HG02885 (cell line): ENCODE results near the gene ADGRD1.

Source experiments
- ATAC-seq: cut with Tn5 transposase; IDR thresholded peaks from one replicate; pipeline ENCODE4 v1.9.1; 2021; ENCODE audit warnings: mild to moderate bottlenecking; ENCODE audit not compliant: unreplicated experiment, poor library complexity

ADGRD1 gene

GRCh38 chr12:131035245-131035681 lies 81.6 kb downstream of the ADGRD1 start:
- ATAC-seq = no peak

- no peak for ATAC-seq
Measured at GRCh38 chr12:131038159-131038558, 84.5 kb downstream of the ADGRD1 start.

GRCh38 chr12:131038961-131039950 lies 85.5 kb downstream of the ADGRD1 start:
- no peak for ATAC-seq

DNA sequence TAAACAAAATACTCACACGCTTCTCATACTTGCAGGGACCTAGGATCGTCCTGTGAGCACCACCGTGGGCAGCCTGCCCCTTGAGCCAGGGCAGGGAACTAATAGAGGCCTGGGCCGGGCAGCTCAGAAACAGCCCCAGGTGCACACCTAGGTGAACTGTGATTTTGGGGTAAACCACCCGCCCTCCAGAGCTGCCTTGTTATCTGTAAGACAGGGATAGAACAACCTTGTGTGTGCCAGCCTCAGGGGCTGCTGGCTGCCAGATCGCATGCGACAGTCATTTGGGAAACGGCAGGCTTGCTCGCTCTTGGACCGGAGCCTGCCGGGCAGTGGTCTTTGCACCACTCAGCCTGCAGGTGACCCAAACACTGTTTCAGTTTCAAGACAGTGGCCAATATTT lies 86.8 kb downstream of the ADGRD1 start:
- ATAC-seq = no peak

DNA sequence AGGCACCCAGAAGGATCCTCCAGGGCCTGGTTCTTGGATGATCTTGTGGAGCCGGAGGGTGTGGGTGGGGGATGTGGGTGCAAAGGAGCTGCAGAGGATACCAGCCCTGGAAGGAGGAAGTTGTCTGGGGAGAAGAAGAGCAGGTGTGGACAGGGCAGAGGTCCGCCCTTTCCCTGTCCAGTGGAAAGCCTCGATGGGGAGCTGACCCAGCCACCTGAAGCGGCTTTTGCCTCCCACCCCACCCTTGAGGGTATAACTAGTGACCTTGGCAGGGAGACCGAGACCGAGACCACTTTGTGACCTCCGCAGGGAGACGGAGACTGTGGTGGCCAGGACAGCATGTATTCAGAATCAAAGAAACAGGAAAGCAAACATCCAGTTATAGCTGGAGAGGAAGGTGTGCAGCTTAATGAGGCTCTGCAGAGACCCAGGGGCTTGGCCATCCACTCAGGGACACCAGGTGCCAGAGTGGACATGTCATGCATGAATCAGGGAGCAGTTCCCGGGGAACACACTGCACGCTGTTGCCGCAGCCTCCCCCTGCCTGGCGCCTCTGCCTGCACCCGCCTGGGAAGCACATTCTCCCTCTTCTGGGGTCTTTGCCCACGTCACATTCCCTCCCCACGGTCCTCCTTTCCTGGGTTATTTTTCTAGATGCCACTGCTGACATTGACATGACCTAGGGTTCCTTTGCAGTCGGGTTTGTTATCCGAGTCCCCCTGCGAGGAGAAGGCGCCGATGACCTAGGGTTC lies 87.7 kb downstream of the ADGRD1 start:
- ATAC-seq = no peak

DNA sequence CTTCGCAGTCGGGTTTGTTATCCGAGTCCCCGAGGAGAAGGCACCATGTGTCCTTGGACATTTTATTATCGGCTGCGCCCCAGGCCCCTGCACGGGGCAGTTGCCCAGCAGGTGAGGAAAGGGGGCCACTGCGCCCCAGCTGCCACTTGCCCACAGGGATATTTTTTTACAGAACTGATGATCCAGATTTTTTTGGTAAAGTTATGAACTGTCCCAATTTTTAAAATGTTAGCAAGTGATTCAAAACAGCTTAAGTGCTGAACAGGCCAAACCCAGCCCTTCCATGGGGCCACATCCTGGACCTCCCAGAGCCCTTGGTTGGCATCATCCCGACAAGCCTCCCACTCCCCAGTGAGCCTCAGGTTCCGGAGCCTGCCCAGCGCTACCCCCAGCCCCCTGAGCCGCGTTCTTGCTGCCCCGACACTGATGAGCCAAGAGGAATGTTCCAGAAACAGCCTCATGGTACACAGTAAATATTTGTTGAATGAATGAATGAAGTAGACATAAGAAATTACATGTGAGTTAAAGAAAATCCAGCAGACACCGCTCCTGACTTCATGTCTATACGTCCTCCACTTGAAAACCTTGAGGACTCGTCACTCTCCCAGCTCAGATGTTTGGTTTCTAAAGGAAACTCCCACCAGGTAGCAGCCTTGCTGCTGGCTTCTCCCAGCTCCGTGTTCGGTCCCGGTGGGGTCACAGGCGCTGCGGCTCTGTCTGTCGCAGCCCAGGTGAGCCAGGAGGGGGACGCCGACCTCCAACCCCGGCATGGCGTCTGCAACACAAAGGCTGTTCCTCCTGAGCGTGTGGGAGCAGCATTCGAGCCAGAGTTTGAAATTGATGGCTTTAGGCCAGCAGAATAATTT lies 88.5 kb downstream of the ADGRD1 start:
- no peak for ATAC-seq

DNA sequence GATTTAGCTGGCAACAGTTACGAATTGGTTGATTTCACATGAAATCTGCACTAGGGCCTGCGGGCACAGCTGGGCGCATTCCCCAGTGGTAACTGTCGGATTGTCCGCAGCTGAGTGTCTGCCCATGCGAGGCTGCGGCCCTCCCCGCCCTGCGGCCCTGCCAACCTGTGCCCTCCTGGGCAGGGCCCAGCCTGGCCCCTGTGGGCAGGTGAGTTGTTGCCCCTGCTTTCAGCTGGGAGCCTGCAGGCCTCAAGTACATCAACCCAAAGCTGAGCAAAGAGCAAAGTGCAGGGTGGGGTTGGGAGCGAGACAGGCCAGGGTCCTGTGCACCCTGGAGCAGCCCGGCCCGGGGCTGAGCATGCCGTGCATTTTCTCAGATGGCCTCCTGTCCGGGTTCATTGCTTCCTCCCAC lies 89.1 kb downstream of the ADGRD1 start:
- no peak for ATAC-seq

GRCh38 chr12:131043401-131043871 lies 89.7 kb downstream of the ADGRD1 start:
- no peak for ATAC-seq

DNA sequence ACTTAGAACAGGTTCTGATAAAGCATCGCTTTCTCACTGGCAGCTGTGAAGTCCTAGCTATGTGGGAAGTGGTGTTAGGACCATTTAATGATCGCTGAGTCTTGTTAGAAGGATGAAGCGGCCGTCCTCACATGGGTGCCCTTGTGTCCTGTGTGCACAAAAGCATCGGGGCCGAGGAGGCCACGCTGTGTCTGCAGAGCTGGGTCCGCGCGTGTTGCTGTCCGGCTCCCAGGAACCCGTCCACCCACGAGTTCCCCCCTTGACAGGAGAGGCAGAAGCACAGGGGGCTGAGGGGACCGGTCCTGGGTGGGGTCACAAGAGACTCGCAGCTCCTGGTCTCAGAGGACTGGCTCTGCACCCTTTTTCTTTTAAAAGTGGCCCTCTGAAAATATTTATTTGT lies 90.4 kb downstream of the ADGRD1 start:
- ATAC-seq = no peak

DNA sequence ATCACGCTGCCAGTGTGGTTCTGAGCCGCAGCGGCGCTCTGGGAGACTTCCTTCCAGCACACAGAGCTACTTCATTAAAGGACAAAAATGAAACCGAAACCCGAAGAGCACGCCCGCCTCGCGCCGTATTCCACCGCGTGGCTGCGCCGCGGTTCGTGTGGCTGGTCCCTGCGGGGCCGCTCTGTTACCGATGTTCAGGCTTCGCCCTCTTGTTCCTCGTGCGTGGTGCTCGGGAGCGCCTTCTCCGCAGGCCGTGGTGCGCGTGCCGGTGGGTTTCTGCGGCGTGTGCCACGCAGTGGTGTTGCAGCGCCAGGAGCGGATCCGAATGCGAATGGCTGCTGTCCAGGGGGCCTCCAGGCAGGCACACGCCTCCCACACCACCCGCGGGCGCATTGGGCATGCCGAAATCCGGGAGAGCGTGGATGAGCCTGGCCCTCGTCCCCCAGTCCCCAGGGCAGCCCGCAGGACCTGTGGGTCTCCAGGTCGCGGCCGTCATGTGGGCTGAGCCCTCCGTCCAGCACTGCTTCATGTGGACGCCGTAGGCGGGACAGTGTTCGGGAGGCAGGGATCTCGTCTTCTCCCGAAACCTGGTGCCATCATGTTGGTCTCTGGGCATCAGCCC lies 91.2 kb downstream of the ADGRD1 start:
- ATAC-seq = no peak

- no peak for ATAC-seq
Measured at GRCh38 chr12:131045705-131046460, 92.2 kb downstream of the ADGRD1 start.

- no peak for ATAC-seq
Measured at GRCh38 chr12:131046813-131047788, 93.4 kb downstream of the ADGRD1 start.

DNA sequence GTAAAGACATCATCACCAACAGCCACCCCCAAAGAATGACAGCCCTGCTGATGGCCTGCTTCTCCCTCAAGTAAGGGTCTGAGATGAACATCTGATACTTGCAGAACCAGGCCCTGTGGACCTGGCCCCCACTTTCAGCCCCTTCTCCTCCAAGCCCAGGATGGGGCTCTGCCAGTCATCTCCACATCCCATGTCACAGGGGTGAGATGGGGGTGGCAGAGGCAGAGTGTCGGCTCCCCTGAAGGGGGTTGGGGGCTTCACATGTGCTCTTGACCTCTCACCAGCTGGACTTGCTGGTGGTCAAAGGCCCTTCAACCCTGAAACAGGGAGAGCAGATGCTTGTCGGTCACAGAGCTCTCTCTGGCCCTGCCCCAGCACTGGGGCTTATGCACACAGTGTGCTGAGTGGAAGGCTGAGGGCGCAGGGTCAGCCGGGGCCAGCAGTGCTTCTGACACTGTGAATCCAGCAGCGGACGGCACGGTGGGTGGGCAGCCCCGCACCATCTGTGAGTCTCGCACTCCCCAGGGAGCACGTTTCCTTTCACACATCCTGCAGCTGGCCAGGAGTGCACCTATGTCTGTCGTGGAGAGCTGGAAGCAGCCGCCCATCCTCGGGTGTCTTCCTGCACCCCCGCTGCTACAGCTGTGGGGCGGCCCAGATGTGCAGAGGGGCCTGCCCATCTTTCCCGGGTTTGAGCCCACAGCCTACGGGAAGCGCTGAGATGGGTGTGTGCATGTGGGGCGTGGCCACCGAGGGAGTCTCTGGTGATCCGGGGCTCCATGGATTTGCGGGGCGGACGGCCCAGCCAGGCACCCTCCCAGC lies 94.3 kb downstream of the ADGRD1 start:
- no peak for ATAC-seq

DNA sequence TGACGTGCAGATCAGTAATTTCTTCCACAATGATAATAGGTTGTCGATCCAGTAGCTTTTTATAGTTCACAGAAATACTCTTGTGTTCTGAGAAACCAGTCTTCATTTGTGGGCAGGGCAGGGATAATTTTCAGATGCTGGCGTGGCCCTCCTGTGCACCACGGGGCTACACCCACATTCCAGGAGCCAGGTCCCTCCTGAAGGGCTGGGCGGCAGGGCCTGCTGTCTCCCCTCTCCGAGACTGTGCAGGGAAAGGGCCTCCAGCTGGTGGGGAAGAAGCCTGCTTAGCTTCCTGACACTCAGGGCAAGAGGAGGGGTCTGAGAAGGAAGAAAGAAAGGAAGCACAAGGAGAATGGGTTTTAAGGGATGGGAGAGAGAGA lies 94.9 kb downstream of the ADGRD1 start:
- ATAC-seq = no peak

DNA sequence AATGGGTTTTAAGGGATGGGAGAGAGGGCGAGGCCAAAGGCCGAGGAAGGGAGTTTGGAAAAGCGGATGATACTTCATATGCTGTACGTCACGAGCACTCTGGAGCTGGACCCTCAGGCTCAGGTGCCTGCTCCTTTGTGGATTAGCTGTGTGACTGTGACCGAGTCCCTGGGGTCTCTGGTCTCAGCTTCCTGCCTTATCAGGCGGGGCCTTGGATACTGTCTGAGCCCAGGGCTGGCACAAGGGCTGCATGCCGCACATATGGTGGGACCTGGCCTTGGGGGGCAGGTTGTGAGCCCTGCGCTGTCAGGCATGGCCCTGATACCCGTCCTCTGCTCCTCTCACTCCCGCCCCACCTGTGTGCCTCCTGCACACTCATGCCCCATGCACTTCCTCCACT lies 95.3 kb downstream of the ADGRD1 start:
- no peak for ATAC-seq

GRCh38 chr12:131049549-131050339 lies 96.0 kb downstream of the ADGRD1 start:
- no peak for ATAC-seq
